ENCODE measurements around the gene REM2.

- TF ChIP-seq CTCF (conservative IDR thresholded peaks at IDR 0.05) (no peak), EZH2 (IDR thresholded peaks at IDR 0.05; ENCODE audit: low read depth) (no peak)
These were observed 47.5 kb upstream of the REM2 start for GRCh38 chr14:22835505-22835904.

Measured in PC-9 (cell line).